Gastroesophageal sphincter (tissue), 4 donors: ENCODE data around the gene TMEM91. TPM values are rescaled to one million over a fixed set of nuclear protein-coding genes. Genes with fewer than 3 reads are reported as not detected.

Source experiments
- ATAC-seq: fragments of 150-250 bp; one replicate; pipeline ENCODE4 v1.9.1; 2016; ENCODE audit warnings: mild to moderate bottlenecking, moderate library complexity
- H3K27ac ChIP-seq, 4 donors: fragments of 200-600 bp; sonication (generic) in 3 of 4; 1 replicate in 3 of 4; 2 replicates in 1 of 4; pipeline ENCODE4 v1.5.1; 2016 to 2019
- H3K27me3 ChIP-seq: fragments of 200-600 bp; sonication (generic); one replicate; pipeline ENCODE4 v1.5.1; 2019
- H3K36me3 ChIP-seq, 2 donors: fragments of 200-600 bp; sonication (generic); one replicate each; pipeline ENCODE4 v1.5.1; 2019; ENCODE audit warnings: control low read depth in 1 of 2
- H3K4me1 ChIP-seq, 3 donors: fragments of 200-600 bp; sonication (generic); 1 replicate in 2 of 3; 2 replicates in 1 of 3; pipeline ENCODE4 v1.5.1; 2016 to 2019; ENCODE audit warnings: control low read depth in 2 of 3
- H3K4me3 ChIP-seq, 2 donors: fragments of 200-600 bp; sonication (generic); one replicate each; pipeline ENCODE4 v1.5.1; 2019; ENCODE audit warnings: mild to moderate bottlenecking in 1 of 2, moderate library complexity in 1 of 2
- H3K9me3 ChIP-seq, 3 donors: fragments of 200-600 bp; sonication (generic); one replicate each; pipeline ENCODE4 v1.5.1; 2017 to 2019; ENCODE audit warnings: control low read depth in 2 of 3
- EP300 ChIP-seq: sonication (generic); formaldehyde crosslinking; IDR thresholded peaks from one replicate; pipeline ENCODE4 v1.6.1; 2017; ENCODE audit warnings: antibody characterized with exemption, mild to moderate bottlenecking
- POLR2A ChIP-seq, 2 donors: fragments of 450-650 bp; IDR thresholded peaks; one replicate each; pipeline ENCODE4 v1.6.1; 2017; ENCODE audit warnings: antibody characterized with exemption in 2 of 2, mild to moderate bottlenecking in 2 of 2, moderate library complexity in 1 of 2
- POLR2AphosphoS5 ChIP-seq: sonication (generic); formaldehyde crosslinking; IDR thresholded peaks from one replicate; pipeline ENCODE4 v1.6.1; 2017; ENCODE audit warnings: antibody characterized with exemption
- WGBS, 2 donors: methylation state at CpG; one replicate each; pipeline ENCODE4 v1.1.5; 2018; ENCODE audit warnings: low coverage in 1 of 2; 5-methylcytosine and 5-hydroxymethylcytosine counted together
- total RNA-seq, 4 donors: library from RNA; depleted of rRNA; stranded (reverse); fragments of >200 nt; gene quantifications; one replicate each; pipeline ENCODE4 v1.1.0, GENCODE V29; 2016
- TF ChIP-seq, protein P1 (sequence below), 4 experiments: fragments of 200-600 bp in 2 of 4; fragments of 450-650 bp in 2 of 4; sonication (generic) in 1 of 4; IDR thresholded peaks; one replicate each; pipeline ENCODE4 v1.5.1; 2017 to 2019; ENCODE audit warnings: antibody characterized with exemption in 4 of 4, mild to moderate bottlenecking in 2 of 4, moderate library complexity in 2 of 4

The TMEM91 gene
- total RNA-seq, 4 donors from 2014 or later, result 7.9 to 17.5 (median 13.3) TPM

DNA sequence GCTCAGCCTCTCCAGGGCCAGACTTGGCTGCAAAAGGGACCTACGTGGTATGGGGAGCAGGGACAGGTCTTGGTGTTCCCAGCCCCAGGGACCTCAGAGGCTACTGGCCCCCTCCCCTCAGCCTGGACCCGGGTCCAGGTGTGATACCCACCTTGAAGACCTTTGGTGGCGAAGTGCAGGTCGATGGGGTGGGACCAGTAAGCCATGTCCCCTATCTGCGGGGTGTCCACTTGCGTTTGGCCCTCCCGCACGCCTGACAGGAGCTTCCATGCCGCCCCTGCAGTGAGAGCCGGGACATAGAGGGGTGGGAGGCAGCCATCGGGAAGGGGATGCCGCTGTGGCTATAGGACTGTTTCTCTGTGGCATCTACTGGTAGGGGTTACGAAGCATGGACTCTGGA, 18.6 kb upstream of the TMEM91 start:
- 100% methylated on average over 2 of the region's 13 CpGs; no CpG with 5 or more reads in 1 of the 2 donors for WGBS, 2 donors
- no peak overlapping the region for H3K27ac ChIP-seq
- no peak for ATAC-seq
- no peaks in the 10 kb centered on the region for H3K27me3 ChIP-seq
- H3K4me3 ChIP-seq, result no peak overlapping the region
- TF ChIP-seq POLR2A (IDR thresholded peaks at IDR 0.05), result no peak
- TF ChIP-seq, protein P1, sequence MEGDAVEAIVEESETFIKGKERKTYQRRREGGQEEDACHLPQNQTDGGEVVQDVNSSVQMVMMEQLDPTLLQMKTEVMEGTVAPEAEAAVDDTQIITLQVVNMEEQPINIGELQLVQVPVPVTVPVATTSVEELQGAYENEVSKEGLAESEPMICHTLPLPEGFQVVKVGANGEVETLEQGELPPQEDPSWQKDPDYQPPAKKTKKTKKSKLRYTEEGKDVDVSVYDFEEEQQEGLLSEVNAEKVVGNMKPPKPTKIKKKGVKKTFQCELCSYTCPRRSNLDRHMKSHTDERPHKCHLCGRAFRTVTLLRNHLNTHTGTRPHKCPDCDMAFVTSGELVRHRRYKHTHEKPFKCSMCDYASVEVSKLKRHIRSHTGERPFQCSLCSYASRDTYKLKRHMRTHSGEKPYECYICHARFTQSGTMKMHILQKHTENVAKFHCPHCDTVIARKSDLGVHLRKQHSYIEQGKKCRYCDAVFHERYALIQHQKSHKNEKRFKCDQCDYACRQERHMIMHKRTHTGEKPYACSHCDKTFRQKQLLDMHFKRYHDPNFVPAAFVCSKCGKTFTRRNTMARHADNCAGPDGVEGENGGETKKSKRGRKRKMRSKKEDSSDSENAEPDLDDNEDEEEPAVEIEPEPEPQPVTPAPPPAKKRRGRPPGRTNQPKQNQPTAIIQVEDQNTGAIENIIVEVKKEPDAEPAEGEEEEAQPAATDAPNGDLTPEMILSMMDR (IDR thresholded peaks at IDR 0.05), result no peak
- TF ChIP-seq POLR2AphosphoS5, result no peak
- TF ChIP-seq EP300, result no peak
- H3K4me1 ChIP-seq, result peaks cover 0 to 28% (median 0%) of the 10 kb centered on the region in 3 donors
- H3K36me3 ChIP-seq, result no peaks in the 10 kb centered on the region
- no peaks in the 10 kb centered on the region for H3K9me3 ChIP-seq

DNA sequence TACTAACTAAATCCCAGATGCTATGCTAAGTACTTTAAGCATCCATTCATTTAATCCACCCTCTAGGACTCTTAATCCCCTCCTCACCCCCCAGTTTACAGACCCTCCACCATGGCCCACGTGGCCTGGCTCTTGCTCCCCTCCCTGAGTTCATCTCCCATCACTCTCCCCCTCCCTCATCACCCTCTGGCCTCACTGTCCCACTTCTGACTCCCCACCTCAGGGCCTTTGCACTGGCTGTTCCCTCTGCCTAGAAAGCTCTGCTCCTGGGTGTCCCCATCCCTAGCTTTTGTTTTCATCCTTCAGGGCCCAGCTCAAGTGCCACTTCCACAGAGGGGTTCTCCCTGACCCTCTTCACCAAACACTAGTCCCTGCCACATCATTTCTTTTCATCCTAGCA, 16.6 kb upstream of the TMEM91 start:
- WGBS, 2 donors, result 83% methylated on average over 1 of the region's 1 CpG; no CpG with 5 or more reads in 1 of the 2 donors
- Histone ChIP-seq H3K9me3 (no peaks in the 10 kb centered on the region), H3K4me3 (no peak overlapping the region), H3K27me3 (no peaks in the 10 kb centered on the region), H3K27ac (no peak overlapping the region), H3K4me1 (peaks cover 0 to 28% (median 0%) of the 10 kb centered on the region in 3 donors), H3K36me3 (no peaks in the 10 kb centered on the region)
- TF ChIP-seq POLR2A (IDR thresholded peaks at IDR 0.05), result no peak
- TF ChIP-seq EP300, result no peak
- TF ChIP-seq, protein P1 (IDR thresholded peaks at IDR 0.05), result no peak
- TF ChIP-seq POLR2AphosphoS5, result no peak
- ATAC-seq, result no peak

DNA sequence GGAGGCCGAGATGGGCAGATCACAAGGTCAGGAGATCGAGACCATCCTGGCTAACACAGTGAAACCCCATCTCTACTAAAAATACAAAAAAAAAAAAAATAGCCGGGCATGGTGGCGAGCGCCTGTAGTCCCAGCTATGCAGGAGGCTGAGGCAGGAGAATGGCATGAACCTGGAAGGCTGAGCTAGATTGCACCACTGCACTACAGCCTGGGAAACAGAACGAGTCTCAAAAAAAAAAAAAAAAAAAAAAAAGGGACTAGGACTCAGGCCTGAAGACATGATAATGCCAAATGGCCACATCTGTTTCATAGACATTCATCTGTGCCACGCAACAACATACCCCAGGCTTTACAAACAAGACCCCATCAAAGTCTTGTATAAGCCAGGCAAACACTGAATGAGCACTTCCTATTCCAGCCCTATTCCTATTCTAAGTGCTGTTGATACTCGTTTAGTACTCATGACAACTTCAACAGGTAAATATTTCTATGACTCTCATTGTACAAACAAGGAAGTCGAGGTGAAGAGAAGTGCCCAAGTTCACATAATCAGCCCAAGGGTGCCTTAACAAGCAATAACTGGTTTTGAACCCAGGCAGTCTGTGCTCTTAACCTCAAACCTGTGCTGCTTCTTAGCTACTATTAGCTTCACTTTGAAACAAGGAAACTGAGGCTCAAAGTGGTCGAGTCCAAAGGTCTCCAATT, 14.0 kb upstream of the TMEM91 start:
- H3K36me3 ChIP-seq, result no peaks in the 10 kb centered on the region
- H3K27me3 ChIP-seq, result no peaks in the 10 kb centered on the region
- no peak for ATAC-seq
- no peak overlapping the region for H3K4me3 ChIP-seq
- no peaks in the 10 kb centered on the region for H3K9me3 ChIP-seq
- TF ChIP-seq EP300, result no peak
- no peak for TF ChIP-seq POLR2AphosphoS5
- TF ChIP-seq, protein P1 (IDR thresholded peaks at IDR 0.05), result no peak
- no peak for TF ChIP-seq POLR2A (IDR thresholded peaks at IDR 0.05)
- 77 to 93% methylated on average over 5 to 8 of the region's 10 CpGs for WGBS, 2 donors
- H3K27ac ChIP-seq, result no peak overlapping the region
- H3K4me1 ChIP-seq, result peaks cover 0 to 26% (median 0%) of the 10 kb centered on the region in 3 donors

DNA sequence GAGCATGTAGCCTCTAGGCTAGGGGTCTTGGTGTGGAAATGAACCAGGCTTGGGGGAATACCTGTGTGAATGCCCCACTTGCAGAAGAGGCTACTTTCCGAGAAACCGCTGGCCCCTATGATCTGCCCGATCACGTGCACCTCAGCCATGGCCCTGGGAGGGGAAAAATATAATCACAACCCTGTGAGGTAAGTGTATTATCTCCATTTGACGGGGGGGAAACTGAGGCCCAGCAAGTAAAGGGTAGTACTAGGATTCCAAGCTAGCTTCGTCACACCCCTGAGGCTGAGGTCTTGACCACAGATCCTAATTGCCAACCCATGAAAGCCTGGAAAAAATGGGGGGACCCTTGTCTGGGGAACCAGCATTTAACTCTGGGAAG, 13.0 kb upstream of the TMEM91 start:
- 44 to 70% methylated on average over 4 to 6 of the region's 6 CpGs for WGBS, 2 donors
- Histone ChIP-seq H3K27me3 (no peaks in the 10 kb centered on the region), H3K36me3 (peaks cover 0 to 4% of the 10 kb centered on the region in 2 donors), H3K27ac (peak overlapping the region; percentile 91 to 100 (median 98)), H3K4me1 (peaks cover 0 to 26% (median 0%) of the 10 kb centered on the region in 3 donors), H3K4me3 (peak overlapping the region; percentile 71 to 78), H3K9me3 (no peaks in the 10 kb centered on the region)
- no peak for ATAC-seq
- TF ChIP-seq POLR2AphosphoS5, result no peak
- TF ChIP-seq POLR2A (IDR thresholded peaks at IDR 0.05), result no peak
- TF ChIP-seq, protein P1 (IDR thresholded peaks at IDR 0.05), result no peak
- no peak for TF ChIP-seq EP300
